Lower leg skin (tissue), 4 donors: Measurements from ENCODE around the gene CDH15. TPM values are rescaled to one million over a fixed set of nuclear protein-coding genes. Genes with fewer than 3 reads are reported as not detected.

Experiments used
- DNase-seq, 2 donors: peaks; one replicate each; pipeline ENCODE4 v3.0.0-alpha.2; 2019; ENCODE audit warnings: low spot score in 2 of 2
- H3K4me3 ChIP-seq: fragments of 200-600 bp; sonication (generic); 2 replicates; pipeline ENCODE4 v1.5.1; 2017; ENCODE audit warnings: mild to moderate bottlenecking, low read depth; ENCODE audit not compliant: poor library complexity, severe bottlenecking
- CTCF ChIP-seq, 3 donors: fragments of 450-650 bp; IDR thresholded peaks; one replicate each; pipeline ENCODE4 v1.5.1; 2016; ENCODE audit warnings: antibody characterized with exemption in 3 of 3, mild to moderate bottlenecking in 3 of 3, moderate library complexity in 2 of 3
- POLR2A ChIP-seq, 2 donors: fragments of 450-650 bp; IDR thresholded peaks; one replicate each; pipeline ENCODE4 v1.6.1; 2016 to 2017; ENCODE audit warnings: antibody characterized with exemption in 2 of 2, mild to moderate bottlenecking in 1 of 2, moderate library complexity in 1 of 2
- WGBS, 2 donors: methylation state at CpG; one replicate each; pipeline ENCODE4 v1.1.5; 2018; 5-methylcytosine and 5-hydroxymethylcytosine counted together
- intact Hi-C: fragments of 100-400 bp; cut with DNase I; formaldehyde crosslinking; loops from one replicate; pipeline ENCODE4 v1.15.0; 2023; ENCODE audit warnings: low total_unique reads
- total RNA-seq, 4 donors: library from RNA; depleted of rRNA; stranded (reverse); fragments of >200 nt; gene quantifications; one replicate each; pipeline ENCODE4 v1.1.0, GENCODE V29; 2016

The CDH15 gene
- total RNA-seq, 4 donors from 2014 or later, result not detected

- 90 to 96% methylated on average over 12 to 16 of the region's 17 CpGs for WGBS, 2 donors
- DNase-seq, result no peak
- intact Hi-C loops, result no loop called here
- no peak overlapping the region for H3K4me3 ChIP-seq
- TF ChIP-seq POLR2A (IDR thresholded peaks at IDR 0.05) (no peak), CTCF (IDR thresholded peaks at IDR 0.05) (no peak)
These were observed 28.3 kb upstream of the CDH15 start for GRCh38 chr16:89143201-89143741.

GRCh38 chr16:89143911-89144675 is 27.5 kb upstream of the CDH15 start:
- WGBS, 2 donors, result 91 to 93% methylated on average over 22 of the region's 22 CpGs
- no peak for DNase-seq
- no peak overlapping the region for H3K4me3 ChIP-seq
- no peak for TF ChIP-seq POLR2A (IDR thresholded peaks at IDR 0.05)
- TF ChIP-seq CTCF (IDR thresholded peaks at IDR 0.05), result no peak
- intact Hi-C loops, result no loop called here

- DNase-seq, result no peak
- no peak for TF ChIP-seq POLR2A (IDR thresholded peaks at IDR 0.05)
- TF ChIP-seq CTCF (IDR thresholded peaks at IDR 0.05), result no peak
- intact Hi-C loops, result no loop called here
- 75 to 83% methylated on average over 5 to 6 of the region's 6 CpGs for WGBS, 2 donors
- H3K4me3 ChIP-seq, result no peak overlapping the region
These were observed 26.9 kb upstream of the CDH15 start for GRCh38 chr16:89144681-89145080.

- no peak overlapping the region for H3K4me3 ChIP-seq
- 95 to 99% methylated on average over 17 to 21 of the region's 25 CpGs for WGBS, 2 donors
- DNase-seq, result no peak
- intact Hi-C loops, result no loop called here
- TF ChIP-seq POLR2A (IDR thresholded peaks at IDR 0.05) (no peak), CTCF (IDR thresholded peaks at IDR 0.05) (no peak)
These were observed 26.0 kb upstream of the CDH15 start for GRCh38 chr16:89145406-89146161.

- no peak for DNase-seq
- WGBS, 2 donors, result 98 to 99% methylated on average over 18 to 21 of the region's 21 CpGs
- intact Hi-C loops, result no loop called here
- TF ChIP-seq POLR2A (IDR thresholded peaks at IDR 0.05) (no peak), CTCF (IDR thresholded peaks at IDR 0.05) (no peak)
- no peak overlapping the region for H3K4me3 ChIP-seq
These were observed 25.1 kb upstream of the CDH15 start for GRCh38 chr16:89146211-89147005.
